DMS53 treated with DMSO at 0.1 percent for 48 hours (cell line): ENCODE measurements around the gene NR5A1.

Source experiments
- DNase-seq: peaks from one replicate; lab custom pipeline; 2025; ENCODE audit not compliant: unreplicated experiment; lab: John Stamatoyannopoulos, UW

NR5A1 gene

DNA sequence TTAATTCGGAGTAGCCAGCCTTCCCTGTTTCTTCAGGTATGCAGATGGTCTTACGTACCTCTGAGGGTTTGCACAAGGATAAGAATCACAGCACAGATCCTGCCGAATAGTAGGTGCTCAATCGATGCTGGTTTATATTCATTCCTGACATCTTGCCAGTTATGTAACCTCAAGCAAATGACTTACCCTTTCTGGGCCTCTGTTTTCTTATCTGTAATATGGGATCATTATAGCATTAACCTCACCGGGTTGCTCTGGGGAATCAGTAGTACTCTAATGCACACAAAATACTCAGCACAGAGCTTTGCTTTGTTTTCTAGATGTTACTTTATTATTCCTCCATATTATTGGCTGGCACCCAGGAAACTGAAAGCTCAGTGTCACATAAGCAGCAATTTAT lies 7.7 kb upstream of the NR5A1 start:
- no peak for DNase-seq

DNA sequence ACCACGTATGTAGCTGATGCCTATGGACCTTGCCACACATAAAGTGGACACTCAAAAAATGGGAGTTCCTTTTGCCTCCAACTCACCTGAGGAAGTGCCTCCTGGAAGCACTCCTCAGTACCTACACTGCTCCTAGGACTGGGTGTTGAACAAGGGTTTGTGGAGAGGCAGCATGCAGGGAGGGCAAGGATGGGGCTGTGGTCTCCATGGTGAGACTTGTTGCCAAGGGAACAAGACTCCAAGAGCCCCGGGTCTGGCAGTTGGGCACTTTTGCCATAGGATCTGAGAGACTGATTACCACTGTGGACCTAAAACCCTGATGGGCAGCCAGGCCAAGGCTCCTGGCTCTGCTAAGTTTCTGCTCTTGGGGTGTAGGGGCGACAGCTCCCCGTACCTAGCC lies 6.9 kb upstream of the NR5A1 start:
- DNase-seq, result no peak

DNA sequence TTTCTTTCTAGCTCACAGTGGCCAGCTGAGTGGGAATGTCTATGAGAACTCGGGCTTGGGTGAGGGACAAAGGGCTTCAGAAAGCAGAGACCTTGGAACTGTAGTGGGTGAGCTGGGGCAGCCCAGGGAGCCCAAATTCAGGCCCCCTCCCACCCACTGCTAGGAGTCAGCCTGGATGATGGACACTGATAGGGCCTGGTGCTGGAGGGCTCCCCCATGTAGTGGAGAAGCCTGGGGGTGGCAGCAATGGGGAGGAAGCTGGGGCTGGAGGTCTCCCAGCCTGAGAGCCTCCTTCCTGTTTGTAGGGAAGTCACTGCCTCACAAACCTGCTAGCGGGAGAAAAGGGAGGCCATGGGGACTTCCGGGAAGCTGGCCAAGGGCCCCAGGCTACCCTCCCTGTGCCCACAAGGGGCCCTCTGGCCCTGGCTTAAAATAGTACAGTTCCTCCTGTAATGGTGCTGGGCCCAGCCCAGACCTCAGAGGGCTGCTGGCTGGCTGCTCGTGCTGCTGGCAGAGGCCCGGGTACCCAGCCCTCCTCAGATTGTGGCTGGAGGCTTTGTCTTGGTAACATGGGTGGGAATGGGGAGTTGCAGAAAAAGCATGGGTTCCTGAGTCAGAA lies 6.3 kb upstream of the NR5A1 start:
- DNase-seq, result no peak

DNA sequence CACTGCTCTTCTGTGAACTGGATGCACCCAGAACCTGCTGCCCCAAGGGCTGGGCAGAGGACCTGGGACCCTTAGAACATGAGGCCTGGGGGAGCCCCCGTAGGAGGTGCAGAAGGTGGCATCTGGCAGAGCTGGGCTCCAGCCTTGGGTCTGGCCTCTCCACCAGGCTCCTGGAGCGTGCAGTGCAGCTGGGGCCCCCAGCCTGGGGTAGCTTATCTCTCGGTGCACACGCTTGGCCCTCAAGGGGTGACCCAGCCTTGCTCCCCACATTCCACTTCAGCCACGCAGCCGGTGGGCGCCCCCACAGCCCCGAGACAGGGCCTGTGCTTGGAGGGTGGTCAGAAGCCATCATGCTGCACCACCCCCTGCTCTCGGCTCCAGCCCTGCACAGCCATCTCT lies 5.6 kb upstream of the NR5A1 start:
- DNase-seq, result no peak

DNA sequence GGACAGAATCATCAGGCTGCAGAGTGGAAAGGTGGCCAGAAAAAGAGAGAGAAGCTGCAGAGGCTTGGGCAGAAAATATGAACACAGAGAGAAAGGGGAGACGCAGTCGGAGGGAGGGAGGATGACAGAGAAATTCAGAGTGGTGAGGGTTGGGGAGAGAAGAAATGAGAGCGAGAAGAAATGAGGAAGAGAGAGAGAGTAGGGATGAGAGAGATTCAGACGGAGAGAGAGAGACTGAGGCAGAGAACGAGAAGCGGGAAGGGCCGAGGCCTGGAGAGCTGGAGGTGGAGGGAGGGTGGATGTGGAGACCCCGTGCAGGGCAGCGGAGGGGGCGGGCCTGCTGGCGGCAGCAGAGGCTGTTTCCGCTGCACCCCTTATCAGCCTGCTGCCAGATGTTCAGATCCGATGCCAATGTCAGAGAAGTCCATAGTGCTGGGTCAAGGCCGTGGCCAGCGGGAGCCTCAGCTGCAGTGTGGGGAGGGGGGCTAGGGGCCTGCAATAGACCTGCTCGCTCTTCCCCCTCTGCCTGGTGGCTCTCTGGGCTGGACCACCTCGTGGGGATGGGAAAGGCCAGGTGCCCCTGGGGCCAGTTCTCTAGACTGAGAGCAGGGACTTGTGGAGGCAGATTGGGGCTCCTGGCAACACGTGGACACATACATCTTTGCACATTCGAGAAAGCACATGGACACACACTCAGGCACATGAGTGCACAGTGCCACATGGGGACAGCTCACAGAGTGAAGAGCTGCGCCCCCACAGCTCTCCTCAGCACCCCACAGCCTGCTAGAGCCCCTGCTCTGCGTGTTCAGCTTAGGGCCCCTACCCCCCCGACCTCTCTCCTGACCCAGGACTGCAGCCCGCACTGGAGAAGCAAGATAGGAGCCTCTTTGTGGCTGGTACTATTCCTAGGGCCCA lies 4.9 kb upstream of the NR5A1 start:
- no peak for DNase-seq

DNA sequence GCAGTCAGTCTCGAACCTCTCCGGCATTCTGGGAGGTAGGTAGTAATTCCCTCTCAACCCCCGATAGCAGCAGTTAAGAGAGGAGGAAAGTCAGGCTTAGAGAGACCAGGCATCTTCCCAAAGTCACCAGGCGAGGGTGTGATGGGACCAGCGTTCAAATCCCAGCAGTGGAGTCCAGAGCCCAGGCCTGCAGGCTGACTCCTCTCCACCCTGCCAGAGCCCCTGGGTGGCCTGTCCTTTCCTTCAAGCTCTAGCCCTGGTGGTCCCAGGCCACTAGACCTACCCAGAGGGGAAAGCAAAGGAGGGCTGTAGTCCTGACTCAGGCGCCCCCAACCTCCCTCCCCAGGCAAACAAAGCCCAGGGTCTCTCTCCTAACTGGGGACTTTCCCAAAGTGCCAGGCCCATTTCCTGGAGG lies 4.2 kb upstream of the NR5A1 start:
- no peak for DNase-seq

DNA sequence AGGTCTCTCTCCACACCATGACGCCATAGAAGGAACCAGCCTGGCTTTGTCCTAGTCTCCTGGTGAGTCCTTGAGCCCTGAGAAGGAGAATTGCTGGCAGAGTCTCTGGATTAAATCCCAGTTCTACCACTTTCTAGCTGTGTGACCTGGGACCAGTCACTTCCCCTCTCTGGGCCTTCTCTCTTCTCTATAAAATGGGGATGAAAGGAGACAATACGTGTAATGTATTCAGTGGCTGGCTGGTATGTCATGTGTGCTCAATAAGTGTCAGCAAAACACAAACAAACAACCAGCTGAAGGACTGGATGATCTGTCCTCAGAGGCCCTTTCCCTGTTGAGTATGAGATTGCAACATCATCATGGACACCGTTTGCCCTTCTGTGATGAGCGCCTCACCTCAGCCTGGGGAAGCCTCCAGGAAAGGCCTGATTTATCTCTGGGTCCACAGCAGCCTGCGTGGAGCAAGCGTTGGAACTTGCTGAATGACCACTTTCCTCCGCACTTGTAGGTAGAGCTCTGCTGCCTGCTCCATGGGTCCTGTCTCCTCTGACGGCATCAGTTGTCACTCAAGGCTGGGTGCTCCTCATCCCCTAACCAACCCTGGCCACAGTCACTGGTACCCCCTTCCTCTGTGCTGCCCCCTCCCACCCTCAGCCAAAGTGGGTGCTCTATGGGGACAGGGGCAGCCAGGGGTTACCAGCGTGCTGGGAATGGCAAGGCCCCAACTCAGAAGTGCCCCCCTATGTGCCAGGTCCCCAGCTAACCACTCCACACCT lies 3.6 kb upstream of the NR5A1 start:
- DNase-seq, result no peak

DNA sequence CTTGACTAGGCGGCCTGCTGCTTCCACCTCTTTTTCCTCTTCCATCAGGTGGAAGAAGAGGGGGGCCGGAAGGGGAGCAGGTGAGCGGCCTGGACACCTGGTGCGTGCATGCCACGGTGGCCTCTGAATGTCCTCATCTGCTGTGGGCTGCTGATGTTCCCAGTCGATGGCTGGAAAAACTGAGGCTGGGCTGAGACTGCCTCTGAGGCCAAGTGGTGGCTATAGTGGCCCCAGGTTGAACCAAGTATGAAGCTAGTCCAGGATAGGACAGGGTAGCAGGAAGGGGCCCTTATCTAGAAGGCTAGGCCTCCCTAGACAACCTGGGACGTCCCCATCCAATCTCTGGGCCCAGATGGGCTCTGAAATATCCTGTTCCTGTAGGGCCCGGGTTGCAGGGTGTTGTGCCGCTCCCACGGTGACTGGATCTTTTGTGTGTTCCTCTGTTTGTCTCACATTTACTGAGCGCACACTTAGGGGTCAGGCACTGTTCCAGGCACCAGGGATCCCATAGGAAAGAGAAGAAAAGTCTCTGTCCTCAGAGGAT lies 753 bp upstream of the NR5A1 start:
- DNase-seq, result no peak

DNA sequence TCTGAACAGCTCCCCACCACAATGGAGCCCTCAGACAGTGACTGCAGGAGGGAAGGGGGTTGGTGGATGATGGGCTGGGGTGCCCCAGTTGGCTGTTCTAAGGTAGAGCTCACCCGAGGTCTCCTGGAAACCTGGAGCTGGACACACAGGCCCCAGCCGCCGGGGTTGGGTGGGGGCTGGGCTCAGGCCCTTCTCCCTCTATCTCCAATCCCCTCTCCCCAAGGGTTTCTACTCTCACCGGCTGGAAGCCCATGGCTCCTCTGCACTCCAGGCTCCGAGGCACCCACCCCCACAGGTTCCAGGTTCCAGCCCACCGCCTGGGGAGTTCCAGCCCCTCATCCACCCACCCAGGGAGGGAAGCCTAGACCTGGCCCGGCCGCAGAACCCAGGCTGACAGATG lies 766 bp downstream of the NR5A1 start:
- DNase-seq, result no peak

DNA sequence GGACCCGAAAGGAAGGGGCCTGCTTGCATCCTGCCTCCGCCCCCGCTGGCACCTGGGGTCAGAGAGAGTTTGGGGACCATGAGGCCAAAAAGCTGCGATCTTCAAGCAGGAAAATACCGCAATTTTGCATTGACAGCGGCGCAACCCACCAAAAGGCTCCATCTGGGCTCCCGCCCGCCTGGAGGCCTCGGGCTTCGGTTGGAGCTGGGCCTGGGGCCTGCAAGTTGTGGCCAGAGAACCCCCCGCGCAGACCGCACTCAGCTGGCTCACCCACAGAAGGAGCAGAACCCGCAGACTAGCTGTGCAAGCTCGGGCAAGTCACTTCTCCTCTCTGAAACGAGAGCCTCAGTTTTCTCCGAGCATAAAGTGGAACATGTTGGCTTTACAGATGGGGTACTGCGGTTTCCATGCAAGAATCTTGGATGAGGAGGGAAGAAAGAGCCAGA lies 1.3 kb downstream of the NR5A1 start:
- no peak for DNase-seq

DNA sequence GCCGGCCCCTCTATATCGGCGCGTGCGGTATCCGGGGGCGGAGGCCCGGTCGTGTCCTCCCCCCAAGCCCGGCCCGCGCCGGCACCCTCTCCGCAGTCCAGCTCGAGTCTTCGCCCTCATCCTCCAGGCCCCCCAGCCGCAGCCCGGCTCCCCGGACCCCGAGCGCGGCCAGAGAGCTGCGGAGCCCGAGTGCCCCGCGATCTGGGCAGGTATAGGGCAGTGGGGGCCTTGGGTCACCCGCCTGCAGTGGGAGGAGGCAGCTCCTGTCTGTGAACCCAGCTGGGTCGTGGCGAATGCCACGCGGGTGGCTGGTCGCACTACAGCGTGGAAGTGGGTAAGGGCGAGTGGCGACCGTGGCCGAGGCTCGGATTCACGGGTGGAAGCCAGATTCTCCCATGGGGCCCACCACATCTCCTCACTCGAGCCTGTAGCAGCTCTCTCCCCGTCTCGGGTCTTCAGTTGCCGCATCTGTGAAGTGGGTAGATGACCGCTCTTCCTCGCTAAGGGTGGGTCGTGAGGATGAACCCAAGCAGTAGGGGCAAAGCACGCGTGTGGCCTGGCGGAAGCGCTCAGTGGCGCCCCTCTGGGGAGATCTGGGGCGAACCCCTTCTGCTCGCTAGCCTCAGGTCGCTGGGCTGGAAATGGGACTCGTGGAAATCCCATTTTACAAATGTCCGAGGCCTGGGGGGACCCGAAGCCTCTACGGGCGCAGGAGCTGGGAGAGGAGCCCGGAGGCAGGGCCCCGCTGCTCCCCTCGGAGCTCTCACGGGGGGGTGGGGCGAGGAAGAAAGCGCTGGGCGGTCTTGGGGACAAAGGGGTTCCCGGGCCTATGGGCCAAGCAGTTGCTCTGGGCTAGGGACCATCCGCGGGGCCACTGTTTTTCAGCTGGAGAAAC lies 1.9 kb downstream of the NR5A1 start:
- DNase-seq, result no peak

DNA sequence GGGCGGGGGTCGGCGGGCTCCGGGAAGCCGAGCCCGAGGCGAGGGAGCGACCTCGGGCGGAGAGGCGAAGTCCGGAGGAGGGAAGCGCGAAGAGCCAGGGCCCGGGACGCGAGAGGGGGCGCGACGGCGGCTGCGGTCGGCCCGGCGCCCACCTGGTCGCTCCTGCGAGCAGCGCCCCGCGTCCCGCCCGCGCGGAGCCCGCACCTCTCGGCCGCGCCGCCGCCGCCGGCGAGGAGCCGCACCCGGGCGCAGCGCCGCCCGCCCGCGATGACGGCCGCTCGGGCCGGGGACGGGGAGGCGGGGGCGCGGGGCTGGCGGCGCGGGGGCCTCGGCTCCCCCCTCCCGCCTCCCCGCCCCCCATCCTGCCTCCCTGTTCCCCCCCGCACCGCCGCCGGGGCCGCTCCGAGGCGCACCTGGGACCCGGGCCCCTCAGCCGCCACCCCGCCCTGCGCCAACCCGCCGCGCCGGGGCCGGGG lies 2.6 kb downstream of the NR5A1 start:
- no peak for DNase-seq

DNA sequence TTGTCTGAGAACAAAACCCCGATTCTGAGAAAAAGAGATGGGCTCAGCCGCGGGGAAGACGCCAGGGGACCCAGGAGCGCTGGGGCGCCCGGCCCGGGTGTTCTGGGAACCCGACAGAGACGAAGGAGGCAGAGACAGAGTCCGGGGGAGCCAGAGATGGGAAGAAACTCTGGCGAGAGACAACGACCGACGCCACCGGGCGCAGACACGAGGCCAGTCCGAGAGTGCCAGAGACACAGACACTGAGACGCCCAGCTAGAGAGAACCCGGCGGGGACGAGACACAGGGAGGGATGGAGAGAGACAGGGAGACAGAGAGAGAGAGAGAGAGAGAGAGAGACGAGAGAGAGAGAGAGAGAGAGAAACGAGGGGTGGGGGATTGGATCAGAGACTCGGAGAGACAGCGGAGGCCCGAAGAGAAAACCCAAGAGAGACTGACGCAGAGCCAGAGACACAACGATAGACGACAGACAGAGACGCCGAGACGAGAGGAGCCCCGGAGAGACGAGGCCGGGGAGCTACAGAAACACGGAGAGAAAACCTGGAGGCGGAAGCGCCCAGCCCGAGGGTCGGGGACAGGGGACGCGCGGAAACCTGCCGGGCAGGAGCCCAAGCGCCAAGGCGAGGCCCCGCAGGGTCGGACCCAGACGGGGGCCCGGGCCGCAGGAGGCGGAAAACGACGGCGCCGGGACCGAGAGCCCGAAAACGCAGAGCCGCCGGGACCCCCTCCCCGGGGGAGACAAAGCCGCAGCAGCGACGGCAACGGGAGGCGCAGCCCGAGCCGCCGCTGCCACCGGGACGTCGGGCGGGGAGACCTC lies 3.3 kb downstream of the NR5A1 start:
- DNase-seq, result no peak

DNA sequence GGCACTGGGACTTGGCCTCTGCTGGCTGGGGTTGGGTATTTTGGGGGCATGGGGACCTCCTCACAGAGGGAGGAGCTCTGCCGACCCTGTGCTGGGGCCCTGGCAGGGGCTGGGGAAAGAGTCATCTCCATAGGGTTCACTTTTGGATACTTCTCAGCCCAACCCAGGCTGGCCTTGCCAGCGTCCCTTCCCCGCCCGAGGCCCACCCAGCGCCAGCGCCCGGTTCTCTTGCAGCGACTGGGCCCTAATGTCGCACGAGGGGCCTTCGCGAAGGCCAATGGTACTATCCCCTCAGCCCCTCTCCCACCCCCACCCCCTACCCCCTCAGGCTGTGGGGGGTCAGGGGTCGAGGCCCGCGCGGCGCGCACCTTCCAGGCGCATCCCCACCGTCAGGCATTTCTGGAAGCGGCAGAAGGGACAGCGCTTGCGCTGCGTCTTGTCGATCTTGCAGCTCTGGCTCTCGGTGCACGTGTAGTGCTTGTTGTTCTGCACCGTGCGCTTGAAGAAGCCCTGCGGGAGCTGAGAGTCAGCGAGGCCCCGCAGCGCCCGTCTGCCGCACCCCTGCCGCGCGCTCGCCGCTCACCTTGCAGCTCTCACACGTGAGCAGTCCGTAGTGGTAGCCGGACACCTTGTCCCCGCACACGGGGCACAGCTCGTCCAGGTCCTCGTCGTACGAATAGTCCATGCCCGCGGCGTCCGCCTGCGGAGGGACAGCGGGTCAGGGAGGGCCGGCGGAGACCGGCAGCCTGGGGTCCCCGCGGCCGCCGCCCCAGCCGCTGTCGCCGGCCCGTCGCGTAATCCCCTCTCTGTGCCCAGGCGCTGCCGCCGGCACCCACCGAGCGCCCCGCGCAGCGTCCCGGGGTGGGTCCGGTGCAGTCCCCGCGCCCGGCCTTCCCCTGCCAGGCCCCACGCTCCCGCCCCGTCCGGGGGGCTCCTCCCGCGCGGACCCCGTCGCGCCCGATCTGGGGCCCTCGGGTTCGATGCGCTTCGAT lies 4.2 kb downstream of the NR5A1 start:
- DNase-seq, result no peak

DNA sequence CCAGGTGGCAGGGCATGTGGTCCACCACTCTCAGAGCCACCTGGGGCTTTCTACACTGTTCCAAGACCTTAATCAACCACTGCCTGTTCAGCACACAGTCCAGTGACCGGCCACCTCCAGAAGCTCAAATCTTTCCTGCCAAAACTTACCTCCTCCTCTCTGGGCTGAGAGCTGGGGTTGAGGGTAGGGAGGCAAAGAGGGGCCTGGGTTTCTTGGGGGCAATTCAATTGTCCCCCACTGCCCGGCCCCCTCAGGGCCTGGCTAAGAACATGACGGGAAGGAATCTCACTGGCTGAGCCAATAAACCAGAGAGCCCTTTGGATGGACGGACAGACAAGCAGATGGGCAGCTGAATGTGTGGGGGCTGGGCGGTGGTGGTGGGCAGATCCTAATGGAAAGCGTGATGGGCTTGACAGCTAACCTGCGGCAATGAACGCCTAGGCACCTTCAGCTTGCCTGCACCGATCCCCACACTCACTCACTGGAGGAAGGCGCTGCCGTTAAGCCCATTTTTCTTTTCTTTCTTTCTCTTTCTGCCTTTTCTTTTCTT lies 5.4 kb downstream of the NR5A1 start:
- no peak for DNase-seq

DNA sequence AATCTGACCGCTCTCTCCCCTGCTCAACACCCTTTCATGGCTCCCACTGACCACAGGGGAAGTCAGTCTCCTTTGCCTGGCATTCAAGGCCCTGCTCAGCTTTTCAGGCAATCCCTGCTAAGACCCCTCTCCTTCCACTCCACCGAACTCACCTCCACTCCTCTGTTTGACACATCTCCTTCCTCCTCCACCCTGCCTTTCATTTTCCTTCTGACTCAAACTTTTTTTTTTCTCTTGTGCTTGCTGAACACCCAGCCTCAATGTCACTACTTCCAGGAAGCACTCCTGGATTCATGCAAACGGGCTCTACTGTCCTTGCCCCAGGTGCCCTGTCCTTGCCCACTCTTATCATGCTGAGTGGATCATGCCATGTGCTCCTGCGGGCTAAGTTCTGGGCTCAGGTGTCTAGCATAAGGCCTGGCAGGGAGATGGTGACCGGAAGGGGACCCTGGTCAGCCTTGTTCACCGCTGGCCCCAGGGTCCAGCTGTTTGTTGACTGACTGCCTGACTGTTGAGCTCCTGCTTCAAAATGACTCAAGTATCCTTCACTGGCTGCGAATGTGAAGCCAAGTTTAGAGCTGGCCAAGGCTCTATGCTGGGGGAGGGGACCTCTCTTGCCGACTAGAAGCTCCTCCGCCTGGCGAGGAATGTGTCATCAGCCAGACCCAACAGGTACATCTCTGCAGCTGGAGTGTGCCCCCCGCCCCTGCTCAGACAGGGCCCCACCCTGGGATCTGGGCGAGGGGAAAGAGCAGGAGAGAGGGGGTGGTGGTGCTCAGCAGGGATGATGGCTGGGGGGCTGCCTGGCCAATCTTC lies 6.2 kb downstream of the NR5A1 start:
- no peak for DNase-seq
